ENCODE results near the gene CASZ1.

CASZ1 gene

GRCh38 chr1:10721381-10722321 lies 74.8 kb downstream of the CASZ1 start:
- Histone ChIP-seq H3K36me3 (ENCODE audit: insufficient read depth, low read length) (no peaks in the 10 kb centered on the region), H3K9ac (ENCODE audit: low read depth, low read length) (no peak overlapping the region), H3K9me3 (ENCODE audit: insufficient read depth, low read length, severe bottlenecking) (no peaks in the 10 kb centered on the region), H3K4me2 (ENCODE audit: insufficient read depth, low read length) (no peak overlapping the region), H3K27me3 (ENCODE audit: insufficient read depth, low read length, poor library complexity) (peaks cover 5% of the 10 kb centered on the region), H2AFZ (ENCODE audit: low read depth, low read length) (no peak overlapping the region), H3K79me2 (ENCODE audit: insufficient read depth, low read length) (no peaks in the 10 kb centered on the region), H3K4me1 (ENCODE audit: insufficient read depth, low read length) (no peaks in the 10 kb centered on the region), H4K20me1 (ENCODE audit: insufficient read depth, low read length) (0 out of 2 replicates have a peak, but pooled peaks cover 4% of the 10 kb centered on the region), H3K27ac (ENCODE audit: low read length) (no peak overlapping the region), H3K4me3 (ENCODE audit: low read depth in 1 of 2, low read length in 2 of 2) (no peak overlapping the region)
- ATAC-seq (ENCODE audit: insufficient read depth, low read depth) = no peak
- TF ChIP-seq EZH2 (IDR thresholded peaks at IDR 0.05; ENCODE audit: borderline replicate concordance, low read depth, low read length, severe bottlenecking) (no peak), CTCF (IDR thresholded peaks at IDR 0.05; ENCODE audit: borderline replicate concordance, extremely low read depth, low read length, poor library complexity, severe bottlenecking) (no peak)
- no peak for DNase-seq

- Histone ChIP-seq H3K9ac (ENCODE audit: low read depth, low read length) (no peak overlapping the region), H3K27ac (ENCODE audit: low read length) (no peak overlapping the region), H3K4me3 (ENCODE audit: low read depth in 1 of 2, low read length in 2 of 2) (no peak overlapping the region), H3K79me2 (ENCODE audit: insufficient read depth, low read length) (no peaks in the 10 kb centered on the region), H3K27me3 (ENCODE audit: insufficient read depth, low read length, poor library complexity) (peaks cover 14% of the 10 kb centered on the region), H3K36me3 (ENCODE audit: insufficient read depth, low read length) (no peaks in the 10 kb centered on the region), H3K9me3 (ENCODE audit: insufficient read depth, low read length, severe bottlenecking) (no peaks in the 10 kb centered on the region), H3K4me1 (ENCODE audit: insufficient read depth, low read length) (no peaks in the 10 kb centered on the region), H2AFZ (ENCODE audit: low read depth, low read length) (no peak overlapping the region), H3K4me2 (ENCODE audit: insufficient read depth, low read length) (no peak overlapping the region), H4K20me1 (ENCODE audit: insufficient read depth, low read length) (0 out of 2 replicates have a peak, but pooled peaks cover 2% of the 10 kb centered on the region)
- DNase-seq (no peak), ATAC-seq (ENCODE audit: insufficient read depth, low read depth) (no peak)
- TF ChIP-seq EZH2 (IDR thresholded peaks at IDR 0.05; ENCODE audit: borderline replicate concordance, low read depth, low read length, severe bottlenecking) (no peak), CTCF (IDR thresholded peaks at IDR 0.05; ENCODE audit: borderline replicate concordance, extremely low read depth, low read length, poor library complexity, severe bottlenecking) (no peak)
These were observed 75.8 kb downstream of the CASZ1 start for GRCh38 chr1:10720635-10721034.

- Histone ChIP-seq H3K4me3 (ENCODE audit: low read depth in 1 of 2, low read length in 2 of 2) (no peak overlapping the region), H3K27ac (ENCODE audit: low read length) (no peak overlapping the region), H3K79me2 (ENCODE audit: insufficient read depth, low read length) (no peaks in the 10 kb centered on the region), H2AFZ (ENCODE audit: low read depth, low read length) (no peak overlapping the region), H3K9ac (ENCODE audit: low read depth, low read length) (no peak overlapping the region), H4K20me1 (ENCODE audit: insufficient read depth, low read length) (no peaks in the 10 kb centered on the region; the same call in 1 of the 2 replicates), H3K9me3 (ENCODE audit: insufficient read depth, low read length, severe bottlenecking) (no peaks in the 10 kb centered on the region), H3K36me3 (ENCODE audit: insufficient read depth, low read length) (no peaks in the 10 kb centered on the region), H3K4me1 (ENCODE audit: insufficient read depth, low read length) (no peaks in the 10 kb centered on the region), H3K27me3 (ENCODE audit: insufficient read depth, low read length, poor library complexity) (peaks cover 10% of the 10 kb centered on the region), H3K4me2 (ENCODE audit: insufficient read depth, low read length) (no peak overlapping the region)
- TF ChIP-seq EZH2 (IDR thresholded peaks at IDR 0.05; ENCODE audit: borderline replicate concordance, low read depth, low read length, severe bottlenecking) (no peak), CTCF (IDR thresholded peaks at IDR 0.05; ENCODE audit: borderline replicate concordance, extremely low read depth, low read length, poor library complexity, severe bottlenecking) (no peak)
- DNase-seq (no peak), ATAC-seq (ENCODE audit: insufficient read depth, low read depth) (no peak)
These were observed 78.4 kb downstream of the CASZ1 start for GRCh38 chr1:10718083-10718415.

Data from DND-41 (cell line).